HG02884 (cell line): ENCODE measurements around the gene SH2D1A.
"Not testable (repeated sequence)": the region's sequence is repeated elsewhere in the genome, so short reads cannot be mapped to it uniquely, and the experiment has no call there.

Experiments
- ATAC-seq: cut with Tn5 transposase; IDR thresholded peaks from one replicate; pipeline ENCODE4 v1.9.1; 2021; ENCODE audit warnings: mild to moderate bottlenecking, moderate library complexity; ENCODE audit not compliant: unreplicated experiment

SH2D1A gene

DNA sequence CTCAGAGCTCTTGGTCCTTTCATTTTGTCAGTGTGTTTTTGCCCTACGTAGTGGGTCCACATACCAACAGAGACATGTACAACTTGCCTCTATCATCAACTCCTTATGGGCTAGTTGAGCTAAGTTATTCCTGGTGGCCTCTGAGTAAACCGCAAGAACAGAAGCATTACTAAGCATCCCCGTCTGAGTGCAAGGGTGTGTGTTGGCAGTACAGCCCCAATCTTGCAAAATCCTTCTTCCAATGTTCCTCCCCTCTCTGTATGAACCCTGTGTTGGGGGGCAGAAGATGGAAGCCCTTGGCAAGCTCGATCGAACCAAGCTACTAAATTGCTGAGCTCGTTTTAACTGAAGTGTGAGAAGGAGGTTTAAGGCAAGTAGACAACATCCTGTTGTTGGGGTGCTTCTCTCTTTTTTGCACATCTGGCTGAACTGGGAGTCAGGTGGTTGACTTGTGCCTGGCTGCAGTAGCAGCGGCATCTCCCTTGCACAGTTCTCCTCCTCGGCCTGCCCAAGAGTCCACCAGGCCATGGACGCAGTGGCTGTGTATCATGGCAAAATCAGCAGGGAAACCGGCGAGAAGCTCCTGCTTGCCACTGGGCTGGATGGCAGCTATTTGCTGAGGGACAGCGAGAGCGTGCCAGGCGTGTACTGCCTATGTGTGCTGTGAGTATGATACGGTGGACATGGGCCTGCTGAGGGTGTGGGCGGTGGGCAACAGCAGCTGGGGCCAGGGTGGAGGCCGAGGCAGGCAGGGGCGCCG is at the start of gene SH2D1A:
Gene SH2D1A, plus strand, starts transcription at position 447 of the 760 bp plus-strand sequence. Its CDS starts 80 bp downstream, at position 527.
- ATAC-seq: no peak

DNA sequence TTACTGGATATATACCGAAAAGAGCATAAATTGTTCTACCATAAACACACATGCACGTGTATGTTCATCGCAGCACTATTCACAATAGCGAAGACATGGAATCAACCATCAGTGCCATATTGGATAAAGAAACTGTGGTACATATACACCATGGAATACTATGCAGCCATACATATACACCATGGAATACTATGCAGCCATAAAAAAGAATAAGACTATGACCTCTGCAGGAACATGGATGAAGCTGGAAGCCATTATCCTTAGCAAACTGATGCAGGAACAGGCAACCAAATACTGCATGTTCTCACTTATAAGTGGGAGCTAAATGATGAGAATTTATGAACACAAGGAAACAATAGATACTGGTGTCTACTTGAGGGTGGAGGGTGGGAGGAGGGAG is 47.0 kb upstream of the SH2D1A start:
- not testable (repeated sequence) for ATAC-seq

DNA sequence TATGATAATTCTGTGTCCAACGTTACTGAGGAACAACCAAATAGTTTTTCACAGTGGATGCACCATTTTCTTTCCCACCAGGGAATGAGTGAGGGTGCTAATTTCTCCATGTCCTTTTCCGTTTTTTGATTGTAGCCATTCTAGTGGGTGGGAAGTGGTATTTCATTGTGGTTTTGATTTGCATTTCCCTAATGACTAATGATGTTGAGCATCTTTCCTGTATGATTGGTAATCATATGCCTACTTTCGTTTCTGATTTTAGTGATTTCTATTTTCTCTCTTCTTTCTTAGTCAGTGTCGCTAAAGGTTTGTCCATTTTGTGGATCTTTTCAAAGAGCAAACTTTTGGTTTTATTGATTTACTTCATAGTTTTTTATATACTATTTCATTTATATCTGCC is 46.0 kb upstream of the SH2D1A start:
- ATAC-seq: no peak

DNA sequence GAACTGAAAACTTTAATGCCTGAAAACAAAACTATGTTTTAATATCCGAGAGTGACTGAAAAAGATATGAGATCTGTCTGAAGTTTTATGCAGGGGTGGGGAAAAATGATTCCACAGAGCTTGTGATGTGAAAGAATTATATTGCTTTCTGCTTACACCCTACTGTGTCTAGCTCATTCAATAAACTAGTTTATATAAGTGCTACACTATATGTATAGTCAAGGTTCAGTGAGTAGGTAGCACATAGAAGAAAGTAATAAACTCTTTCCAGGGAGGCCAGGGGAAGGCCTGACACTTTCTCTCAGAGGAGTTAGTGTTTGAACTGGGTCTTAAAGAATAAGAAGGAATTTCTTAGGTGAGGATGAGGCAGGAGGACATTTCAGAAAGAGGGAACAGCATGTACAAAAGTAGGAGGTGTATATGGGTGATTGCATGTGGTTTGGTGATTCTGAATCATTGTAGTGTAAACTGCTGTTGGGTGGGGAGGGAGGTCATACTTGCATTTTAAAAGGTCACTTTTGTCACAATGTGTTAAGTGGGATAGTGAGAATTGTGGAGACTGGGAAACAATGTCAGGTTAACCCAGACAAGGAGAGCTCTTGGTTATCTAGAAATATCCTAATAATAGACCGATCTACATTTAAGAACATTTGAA is 39.0 kb upstream of the SH2D1A start:
- ATAC-seq: no peak

DNA sequence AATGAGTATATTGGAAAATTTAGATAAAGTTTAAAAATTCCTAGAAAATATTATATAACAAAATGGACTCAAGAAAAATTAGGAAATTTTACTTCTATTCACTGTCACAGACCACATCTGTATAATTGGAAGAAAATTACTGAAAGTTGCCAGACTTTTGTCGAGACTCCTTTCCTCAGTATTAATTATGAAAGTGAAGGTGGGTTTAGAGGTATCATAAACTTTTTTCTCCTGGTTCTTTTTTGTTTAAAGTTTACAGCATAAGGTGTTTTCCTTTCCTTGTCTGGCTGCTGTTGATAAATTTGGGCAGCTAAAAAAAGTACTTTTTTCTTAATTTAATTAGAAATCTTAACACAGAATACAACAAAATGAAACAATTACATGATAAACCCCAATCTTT is 20.6 kb upstream of the SH2D1A start:
- no peak for ATAC-seq

DNA sequence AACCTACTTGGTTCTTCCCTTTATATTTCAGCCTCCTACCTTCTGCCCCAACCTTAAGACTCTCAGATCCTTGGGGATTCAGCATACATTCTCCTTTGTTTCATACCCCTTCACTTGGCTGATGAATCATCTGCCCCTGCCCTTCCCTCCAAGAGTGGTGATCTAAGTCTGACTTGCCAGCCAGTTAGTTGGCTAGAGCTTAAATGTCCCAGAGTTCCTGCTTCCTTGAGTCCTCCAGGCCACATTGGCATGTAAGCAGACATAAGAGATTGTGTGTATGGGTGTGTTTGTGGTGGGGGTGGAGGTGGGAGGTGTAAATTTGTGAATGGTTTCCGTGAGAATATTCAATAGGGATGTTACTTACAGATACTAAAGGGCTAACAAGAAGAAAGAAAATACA is 17.6 kb upstream of the SH2D1A start:
- no peak for ATAC-seq

DNA sequence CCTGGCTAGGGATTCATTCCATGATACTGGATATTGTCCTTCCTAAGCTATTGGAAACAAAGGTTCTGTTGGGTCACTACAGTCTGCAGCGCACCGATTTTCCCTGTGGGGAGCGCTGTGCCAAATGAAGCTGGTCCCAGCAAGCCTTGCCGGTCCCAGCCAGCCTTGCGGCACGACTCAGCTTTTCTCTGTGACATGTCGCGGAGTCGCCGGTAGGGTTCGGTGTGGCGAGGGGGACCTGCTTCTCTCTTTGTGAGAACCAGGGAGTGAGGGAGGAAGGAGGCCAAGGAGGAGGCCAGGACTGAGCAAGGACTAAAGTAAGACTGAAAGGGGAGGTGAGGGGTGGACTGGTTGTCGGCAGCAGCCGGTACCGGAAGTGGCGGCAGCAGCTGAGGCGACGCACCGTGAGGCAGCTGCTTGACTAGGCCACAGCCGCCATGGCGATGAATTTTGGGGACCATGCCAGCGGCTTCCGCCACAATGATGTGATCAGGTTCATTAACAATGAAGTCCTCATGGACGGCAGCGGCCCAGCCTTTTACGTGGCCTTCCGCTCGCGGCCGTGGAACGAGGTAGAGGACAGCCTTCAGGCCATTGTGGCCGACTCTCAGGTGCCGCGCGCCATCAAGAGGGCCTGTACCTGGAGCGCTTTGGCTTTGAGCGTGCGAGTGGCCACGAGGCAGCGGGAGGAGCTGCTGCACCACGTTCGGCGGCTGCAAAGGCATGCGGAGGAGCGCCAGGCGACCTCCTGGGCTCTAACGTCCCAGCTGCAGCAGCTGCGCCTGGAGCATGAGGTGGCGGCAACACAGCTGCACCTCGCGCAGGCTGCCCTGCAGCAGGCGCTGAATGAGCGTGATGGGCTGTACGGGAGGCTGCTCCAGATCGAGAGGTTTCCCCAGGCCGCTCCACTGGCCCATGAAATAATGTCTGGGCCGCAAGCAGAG is 13.6 kb upstream of the SH2D1A start, which contains the start of gene TEX13D:
Gene TEX13D, plus strand, starts transcription at position 180 of the 944 bp plus-strand sequence. Its CDS starts 258 bp downstream, at position 438.
- no peak for ATAC-seq

DNA sequence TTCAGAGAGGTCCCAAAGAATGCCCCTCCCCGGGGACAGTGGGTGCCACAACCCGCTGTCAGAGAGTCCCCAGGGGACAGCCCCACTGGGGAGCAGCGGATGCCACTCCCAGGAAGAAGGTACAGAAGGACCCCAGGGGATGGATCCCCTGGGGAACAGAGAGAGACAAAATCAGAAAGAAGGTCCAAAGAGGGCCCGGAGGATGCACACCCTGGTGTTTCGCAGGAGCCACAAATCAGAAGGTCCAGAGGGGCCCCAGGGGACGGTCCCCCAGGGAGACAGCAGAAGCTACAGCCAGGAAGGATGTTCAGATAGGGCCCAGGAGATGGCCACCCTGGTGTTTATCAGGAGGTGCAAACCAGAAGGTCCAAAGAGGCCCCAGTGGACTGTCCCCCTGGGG is 12.5 kb upstream of the SH2D1A start:
- no peak for ATAC-seq

DNA sequence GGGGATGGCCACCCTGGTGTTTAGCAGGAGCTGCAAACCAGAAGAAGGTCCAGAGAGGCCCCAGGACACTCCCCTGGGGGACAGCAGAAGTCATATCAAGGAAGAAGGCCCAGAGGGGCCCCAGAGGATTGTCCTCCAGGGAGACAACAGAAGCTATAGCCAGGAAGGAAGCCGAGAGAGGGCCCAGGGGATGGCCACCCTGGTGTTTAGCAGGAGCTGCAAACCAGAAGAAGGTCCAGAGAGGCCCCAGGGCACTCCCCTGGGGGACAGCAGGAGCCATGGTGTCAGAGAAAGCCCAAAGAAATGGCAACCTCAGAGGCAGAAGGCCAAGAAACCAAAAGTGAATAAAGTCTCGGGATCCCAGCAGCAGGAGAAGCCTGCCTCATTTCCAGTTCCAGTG is 11.8 kb upstream of the SH2D1A start:
- not testable (repeated sequence) for ATAC-seq

DNA sequence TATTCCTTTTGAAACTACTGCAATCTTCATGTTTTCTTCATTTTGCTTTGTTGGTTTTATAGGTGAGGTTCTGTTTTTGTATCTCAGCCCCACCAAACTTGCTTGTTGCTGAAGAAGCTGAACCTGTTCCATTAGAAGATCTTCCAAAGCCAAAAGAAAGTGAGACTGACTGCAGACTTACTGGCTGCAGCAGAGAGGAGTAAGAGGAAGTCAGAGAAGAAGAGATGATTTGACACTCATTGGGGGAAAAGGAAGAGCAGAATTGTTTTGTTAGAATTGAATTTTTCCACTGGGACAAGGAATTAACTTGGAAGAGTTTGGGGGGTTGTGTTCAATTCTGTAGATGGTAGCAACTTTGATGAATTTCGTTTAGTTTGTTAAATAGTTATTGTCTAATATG is 10.8 kb upstream of the SH2D1A start:
- ATAC-seq: no peak

DNA sequence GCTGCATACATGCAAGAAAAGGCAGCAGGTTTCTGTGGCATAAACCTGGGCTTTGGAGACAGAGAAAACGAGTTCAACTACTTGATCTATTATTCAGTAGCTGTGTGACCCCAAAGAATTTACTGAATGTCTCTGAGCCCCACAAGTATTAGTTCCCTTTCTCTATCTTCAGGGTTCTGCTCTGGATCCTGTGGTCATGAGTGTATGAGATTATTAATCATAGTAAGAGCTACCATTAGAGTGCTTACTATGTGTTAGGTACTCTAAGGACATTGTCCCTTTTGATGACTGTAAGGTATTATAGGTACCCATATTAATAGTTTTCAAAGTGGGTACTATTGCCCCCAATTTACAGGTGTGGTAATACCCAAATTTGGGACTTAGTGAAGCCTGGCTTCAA is 8.4 kb upstream of the SH2D1A start:
- ATAC-seq: no peak

DNA sequence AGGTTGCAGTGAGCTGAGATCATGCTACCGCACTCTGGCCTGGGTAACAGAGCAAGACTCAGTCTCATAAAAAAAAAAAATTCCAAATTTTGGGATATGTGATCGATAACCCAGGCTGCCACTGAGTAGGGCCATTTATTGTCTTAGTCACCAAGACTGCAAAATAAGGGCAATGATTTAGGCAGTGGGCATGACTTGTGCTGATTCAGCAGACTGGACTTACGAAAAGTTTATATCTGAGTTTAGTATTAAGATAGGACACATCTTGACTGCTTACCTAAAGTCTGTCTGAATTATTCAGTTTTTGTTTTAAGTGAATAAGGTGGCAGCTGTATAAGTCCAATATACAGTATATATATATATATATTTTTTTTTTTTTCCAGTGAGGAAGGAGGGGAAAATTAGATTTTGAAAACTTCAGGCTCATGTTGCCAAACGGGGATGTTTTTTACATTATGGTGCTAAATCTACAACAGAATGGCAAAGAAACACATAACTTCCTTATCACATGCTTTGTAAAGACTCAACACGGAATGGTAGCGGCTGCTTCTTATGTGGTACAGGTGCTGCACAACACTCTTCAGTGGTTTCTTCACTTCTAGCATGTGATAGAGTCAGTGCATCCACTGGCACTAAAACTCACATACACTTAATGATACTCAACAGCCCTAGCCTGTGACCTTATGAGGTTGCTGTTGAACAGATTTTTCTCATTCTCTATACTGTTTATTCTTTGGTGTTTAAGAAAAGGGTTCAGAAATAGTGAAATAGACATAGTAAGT is 7.4 kb upstream of the SH2D1A start:
- no peak for ATAC-seq

DNA sequence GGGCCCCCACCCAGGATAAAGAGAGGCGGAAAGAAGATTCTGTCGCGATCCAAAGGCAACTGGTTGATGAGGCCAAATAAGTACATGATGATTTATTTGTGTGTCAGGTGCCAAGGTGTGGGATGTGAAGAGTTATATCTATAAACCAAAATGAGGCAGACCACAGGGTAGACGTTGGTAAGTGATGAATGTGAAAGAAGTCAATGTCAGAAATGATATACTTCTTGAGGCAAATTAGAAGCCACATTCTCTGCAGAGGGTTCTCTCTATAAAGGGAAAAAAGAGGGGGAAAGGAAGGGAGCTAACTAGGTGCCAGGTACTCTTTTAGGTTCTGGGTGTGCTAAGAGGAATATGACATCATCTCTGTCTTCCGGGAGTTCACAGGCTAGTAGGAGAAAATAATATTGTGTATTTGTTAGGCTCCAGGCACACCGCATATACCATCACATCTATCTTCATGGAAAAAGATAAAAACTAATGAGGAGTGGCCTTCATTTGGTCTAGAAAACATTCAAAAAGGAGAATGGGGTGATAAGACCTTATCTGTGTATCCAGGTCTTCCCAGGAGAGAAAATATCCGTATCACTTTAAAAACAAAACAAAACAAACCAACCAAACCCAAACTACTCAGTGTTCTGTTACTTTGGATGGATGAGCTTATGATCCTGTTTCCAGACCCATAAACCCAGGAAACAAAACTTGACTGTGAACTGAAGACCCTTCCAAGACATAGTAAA is 4.8 kb upstream of the SH2D1A start:
- ATAC-seq: no peak

DNA sequence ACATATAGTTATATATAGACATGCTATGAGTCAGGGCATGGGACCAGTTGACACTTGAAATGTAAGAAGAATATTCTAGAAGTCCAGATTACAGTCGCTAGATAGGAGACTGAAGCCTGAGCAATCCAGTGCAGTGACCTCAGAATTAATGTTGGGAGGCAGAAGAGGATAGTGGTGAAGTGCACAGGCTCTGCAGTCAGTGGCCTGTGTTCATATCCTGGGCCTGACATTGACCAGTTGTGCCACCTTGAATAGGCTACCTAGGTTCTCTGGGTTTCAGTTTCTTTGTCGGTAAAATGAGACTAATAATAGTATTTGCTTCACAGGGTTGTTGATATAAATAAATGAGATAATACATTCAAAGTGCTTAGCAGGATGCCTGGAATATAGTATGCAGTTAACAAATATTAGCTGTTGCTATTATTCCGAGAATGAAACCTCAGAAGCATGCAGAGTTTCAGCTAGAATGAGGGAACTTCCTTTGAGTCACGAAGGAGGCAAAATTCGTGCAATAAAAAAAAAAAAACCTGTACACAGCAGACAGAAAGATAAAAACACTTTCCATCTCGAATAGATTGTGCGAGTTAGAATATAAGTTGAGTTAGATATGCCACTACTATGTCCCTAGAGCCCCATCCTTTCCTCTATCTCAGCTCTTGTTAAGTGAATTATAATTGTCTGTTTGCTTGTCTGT is 4.0 kb upstream of the SH2D1A start:
- ATAC-seq: no peak

DNA sequence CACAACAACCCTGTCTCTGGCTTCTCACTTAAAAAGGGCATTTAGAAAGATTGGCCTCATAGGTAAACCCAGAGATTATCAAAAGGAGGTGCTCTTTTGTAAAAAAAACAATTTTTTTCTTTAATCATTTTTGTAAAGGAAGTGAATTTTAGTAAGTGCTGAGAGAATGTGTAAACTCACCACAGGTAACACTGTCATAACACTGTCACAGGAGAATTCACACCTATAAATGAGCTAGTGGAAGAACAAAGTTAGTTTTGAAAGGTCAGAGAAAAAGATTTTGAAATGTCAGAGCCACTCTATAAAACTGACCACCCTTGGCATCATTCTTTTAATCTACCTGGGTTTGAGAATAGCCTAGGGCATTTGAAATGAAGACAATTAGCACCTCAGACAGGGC is 3.3 kb upstream of the SH2D1A start:
- no peak for ATAC-seq

DNA sequence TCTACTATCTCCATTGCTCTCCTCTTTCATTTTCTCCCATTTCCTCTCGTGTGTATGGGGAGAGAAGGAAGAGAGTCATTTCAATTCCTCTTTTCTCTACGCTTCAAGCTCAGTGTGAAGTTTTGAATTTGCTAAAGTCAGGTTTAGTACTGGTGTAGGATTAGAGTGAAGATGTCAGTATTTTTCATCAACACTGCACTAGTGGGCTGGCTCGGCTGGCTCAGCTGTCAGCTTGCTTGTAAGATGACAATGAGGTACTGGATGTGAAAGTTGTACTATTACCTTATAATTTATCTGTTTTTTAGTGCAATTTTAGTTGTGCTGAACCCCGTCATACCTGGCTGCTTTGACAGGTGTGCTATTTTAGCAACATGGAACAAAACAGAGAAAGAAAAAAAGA is 2.1 kb upstream of the SH2D1A start:
- no peak for ATAC-seq

DNA sequence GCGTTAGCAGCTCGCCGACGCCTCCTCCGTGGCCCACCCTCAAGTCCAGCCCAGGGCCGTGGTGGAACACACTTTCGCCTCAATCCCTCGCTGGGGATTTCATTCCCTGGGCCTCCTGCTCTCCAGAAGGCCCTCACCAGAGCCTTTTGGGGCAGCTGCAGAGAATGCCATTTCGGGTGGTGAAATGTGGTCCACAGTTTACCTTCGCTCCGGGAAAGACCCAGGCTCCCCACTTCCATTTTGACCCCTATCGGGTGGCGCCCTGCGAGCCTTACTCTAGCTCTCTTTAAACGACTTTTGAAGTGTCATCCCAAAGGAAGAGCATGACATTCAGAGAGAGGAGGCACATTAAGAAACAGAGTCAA is 496 bp downstream of the SH2D1A start:
- no peak for ATAC-seq

DNA sequence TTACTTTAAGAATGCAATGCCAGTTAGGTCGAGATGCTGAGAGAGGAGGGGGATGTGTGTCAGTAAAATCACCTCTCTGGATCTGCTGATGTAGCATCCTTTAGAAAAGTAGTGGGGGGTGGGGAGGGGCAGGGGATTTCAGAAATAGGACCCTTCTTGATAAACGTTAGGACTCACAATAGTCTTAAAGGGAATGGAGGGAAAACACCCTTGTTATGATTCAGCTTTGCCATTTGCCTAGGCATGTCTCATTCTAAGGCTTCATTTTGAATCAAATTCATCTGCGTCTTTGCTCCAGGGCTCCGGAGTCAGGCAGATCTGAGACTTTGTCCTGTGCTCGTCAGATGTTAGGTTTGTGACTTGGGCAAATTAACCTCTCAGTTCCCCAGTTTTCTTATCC is 879 bp downstream of the SH2D1A start:
- no peak for ATAC-seq

DNA sequence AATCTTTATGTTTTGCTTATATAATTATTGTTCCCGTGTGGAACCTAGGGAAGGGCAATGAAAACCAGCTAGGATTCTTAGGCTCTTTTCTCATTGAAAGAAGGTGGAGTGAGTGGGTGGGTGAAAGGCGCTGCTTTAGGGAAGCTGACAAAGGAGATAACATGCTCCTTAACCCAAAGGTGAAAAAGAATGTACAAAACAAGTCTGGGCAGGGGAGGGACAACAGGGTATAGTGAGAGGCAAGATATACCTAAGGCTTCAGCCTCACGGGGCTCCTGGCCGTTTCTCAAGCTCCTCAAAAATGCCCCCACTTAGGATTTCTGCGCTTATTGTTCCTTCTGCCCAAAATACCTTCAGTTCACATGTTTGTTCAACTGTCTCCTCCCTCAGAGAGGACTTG is 1.8 kb downstream of the SH2D1A start:
- ATAC-seq: no peak
